ENCODE results near the gene TMX2. TPM values are rescaled to one million over a fixed set of nuclear protein-coding genes. Genes with fewer than 3 reads are reported as not detected.

Gene TMX2
- total and polyA plus RNA-seq, 9 of the 15 experiments (the other 6 are each of a cell fraction or from before 2014, with no cell fraction given): 176 to 433 (median 227) TPM

GRCh38 chr11:57741132-57742086, 29.0 kb downstream of the TMX2 start, which contains the start of gene SELENOH (continued):
- no peak for TF ChIP-seq SLC30A9 (CRISPR knock-in tag; IDR thresholded peaks at IDR 0.05)
- TF ChIP-seq SIX5 (IDR thresholded peaks at IDR 0.05; ENCODE audit: borderline replicate concordance in 1 of 2, insufficient read depth in 1 of 2, low read depth in 1 of 2, low read length in 2 of 2): peak; percentile 63 to 78; a peak in 3 of 4 replicates
- TF ChIP-seq ZNF717 (CRISPR knock-in tag; IDR thresholded peaks at IDR 0.05): peak; percentile 27; the same call in 1 of the 2 replicates
- TF ChIP-seq FOSL1 (tag; conservative IDR thresholded peaks at IDR 0.05): peak; percentile 42; the same call in 1 of the 2 replicates
- 0 out of 2 replicates have a peak, but pooled peaks have one; percentile 25 for TF ChIP-seq CREB3 (tag; conservative IDR thresholded peaks at IDR 0.05; ENCODE audit: low read depth)
- TF ChIP-seq ERF (CRISPR knock-in tag; IDR thresholded peaks at IDR 0.05): no peak; the same call in none of the 2 replicates
- TF ChIP-seq MLLT1 (IDR thresholded peaks at IDR 0.05): peak; percentile 56 to 61; a peak in 2 of 4 replicates
- no peak; the same call in 1 of the 2 replicates for TF ChIP-seq KLF6 (CRISPR knock-in tag; IDR thresholded peaks at IDR 0.05; ENCODE audit: borderline replicate concordance)
- no peak for TF ChIP-seq SMARCE1 (IDR thresholded peaks at IDR 0.05)
- TF ChIP-seq CXXC5 (CRISPR knock-in tag; IDR thresholded peaks at IDR 0.05): peak; percentile 96
- TF ChIP-seq NR3C1 (CRISPR knock-in tag; IDR thresholded peaks at IDR 0.05): no peak
- no peak for TF ChIP-seq GATA2 (CRISPR knock-in tag; IDR thresholded peaks at IDR 0.05)
- TF ChIP-seq LEF1 (IDR thresholded peaks at IDR 0.05): peak; percentile 59; the same call in 1 of the 2 replicates
- peak; percentile 85; the same call in 1 of the 2 replicates for TF ChIP-seq CHAMP1 (IDR thresholded peaks at IDR 0.05)
- peak; percentile 97 for TF ChIP-seq ETV5 (CRISPR knock-in tag; IDR thresholded peaks at IDR 0.05; ENCODE audit: low read depth)
- no peak for TF ChIP-seq NFE2L1 (tag; IDR thresholded peaks at IDR 0.05; ENCODE audit: borderline replicate concordance, low read depth)
- TF ChIP-seq ZBTB26 (CRISPR knock-in tag; IDR thresholded peaks at IDR 0.05): no peak; the same call in 1 of the 2 replicates
- TF ChIP-seq ZNF707 (CRISPR knock-in tag; conservative IDR thresholded peaks at IDR 0.05): no peak
- no peak for TF ChIP-seq ZSCAN29 (IDR thresholded peaks at IDR 0.05)
- peak; percentile 77; the same call in 1 of the 2 replicates for TF ChIP-seq JUN (IDR thresholded peaks at IDR 0.05; ENCODE audit: borderline replicate concordance, low read depth, low read length)
- TF ChIP-seq JUN (CRISPR knock-in tag; IDR thresholded peaks at IDR 0.05; ENCODE audit: borderline replicate concordance): peak; percentile 55; the same call in 1 of the 2 replicates
- TF ChIP-seq ZNF232 (CRISPR knock-in tag; IDR thresholded peaks at IDR 0.05): no peak; the same call in 1 of the 2 replicates
